ENCODE results near the gene SYCE1L.
"Not testable (repeated sequence)": the region's sequence is repeated elsewhere in the genome, so short reads cannot be mapped to it uniquely, and the experiment has no call there.

Gene SYCE1L

DNA sequence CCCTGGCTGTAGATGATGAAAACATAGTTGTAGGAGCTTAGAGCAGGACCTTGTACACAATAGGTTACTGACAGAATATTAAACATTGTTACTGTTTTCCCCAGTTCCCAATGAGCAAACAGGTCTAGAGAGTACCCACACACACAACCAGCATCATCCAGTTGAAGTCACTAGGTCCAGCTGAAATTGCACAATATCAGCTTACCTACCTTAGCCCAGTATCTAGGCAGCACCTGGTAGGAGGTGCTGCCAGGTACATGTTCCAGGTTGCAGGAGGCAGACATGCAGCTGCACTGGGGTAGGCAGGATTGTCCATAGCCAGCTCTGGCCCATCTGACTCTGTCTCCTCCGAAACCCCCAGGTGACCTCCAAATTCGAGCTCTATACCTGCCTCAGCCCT lies 1.5 kb upstream of the SYCE1L start:
- DNase-seq (ENCODE audit: low read depth in 3 of 3), result no peak

DNA sequence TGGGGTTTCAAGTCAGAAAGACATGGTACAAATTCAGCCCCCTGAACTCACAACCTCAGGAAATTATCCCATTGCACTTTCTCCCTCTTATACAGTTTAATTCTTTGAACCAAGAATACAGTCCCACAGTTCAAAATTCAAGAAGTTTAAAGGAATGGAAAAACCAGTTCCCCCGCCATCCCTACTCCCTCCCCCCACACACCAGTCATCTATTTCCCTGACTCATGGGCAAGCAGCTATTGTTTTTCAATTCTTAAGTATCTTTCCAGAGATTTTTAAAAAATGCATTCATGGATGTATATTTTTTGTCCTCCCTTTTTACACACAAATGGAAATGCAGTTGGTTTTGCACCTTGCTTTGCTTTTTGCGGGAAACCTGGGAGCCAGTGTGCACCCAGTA lies 7.3 kb downstream of the SYCE1L start:
- DNase-seq (ENCODE audit: low read depth in 3 of 3), result no peak

DNA sequence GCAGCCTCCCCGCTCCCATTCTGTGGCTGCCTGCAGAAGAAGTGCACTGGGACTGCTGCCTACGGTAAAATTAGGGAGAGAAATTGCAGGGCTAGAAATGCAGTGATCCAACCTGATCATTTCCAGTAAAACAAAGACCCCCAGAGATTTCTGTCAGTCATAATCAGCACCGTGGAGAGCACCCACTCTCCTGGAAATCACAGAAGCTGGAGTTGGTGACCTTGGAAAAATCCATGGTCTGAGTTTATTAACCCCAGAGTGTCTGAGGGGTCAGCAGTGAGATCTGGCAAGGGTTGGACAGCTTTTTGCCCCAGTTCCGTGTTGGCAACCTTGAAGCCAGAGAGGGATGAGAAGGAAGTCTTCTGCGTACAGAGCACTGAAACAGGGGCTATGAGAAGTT lies 7.8 kb downstream of the SYCE1L start:
- DNase-seq (ENCODE audit: low read depth in 3 of 3), result no peak

DNA sequence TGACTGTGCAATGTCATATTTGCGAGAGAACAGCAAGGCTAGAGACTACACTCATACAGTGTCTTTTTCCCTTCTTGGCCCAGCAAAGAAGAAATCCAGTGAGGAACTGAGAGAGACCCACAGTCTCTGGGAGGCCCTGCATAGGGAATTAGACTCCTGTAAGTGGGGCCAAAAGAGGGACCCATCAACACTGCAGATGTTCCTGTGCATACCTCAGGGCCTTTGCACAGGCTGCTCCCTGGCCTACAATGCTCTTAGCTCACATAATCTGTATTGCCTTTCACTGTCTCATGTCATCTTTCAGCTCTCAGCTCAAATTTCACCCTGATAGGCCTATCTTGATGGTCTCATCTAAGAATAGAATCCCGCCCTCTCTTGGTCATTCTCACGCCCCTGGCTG lies 9.2 kb downstream of the SYCE1L start:
- no peak for DNase-seq (ENCODE audit: low read depth in 3 of 3)

DNA sequence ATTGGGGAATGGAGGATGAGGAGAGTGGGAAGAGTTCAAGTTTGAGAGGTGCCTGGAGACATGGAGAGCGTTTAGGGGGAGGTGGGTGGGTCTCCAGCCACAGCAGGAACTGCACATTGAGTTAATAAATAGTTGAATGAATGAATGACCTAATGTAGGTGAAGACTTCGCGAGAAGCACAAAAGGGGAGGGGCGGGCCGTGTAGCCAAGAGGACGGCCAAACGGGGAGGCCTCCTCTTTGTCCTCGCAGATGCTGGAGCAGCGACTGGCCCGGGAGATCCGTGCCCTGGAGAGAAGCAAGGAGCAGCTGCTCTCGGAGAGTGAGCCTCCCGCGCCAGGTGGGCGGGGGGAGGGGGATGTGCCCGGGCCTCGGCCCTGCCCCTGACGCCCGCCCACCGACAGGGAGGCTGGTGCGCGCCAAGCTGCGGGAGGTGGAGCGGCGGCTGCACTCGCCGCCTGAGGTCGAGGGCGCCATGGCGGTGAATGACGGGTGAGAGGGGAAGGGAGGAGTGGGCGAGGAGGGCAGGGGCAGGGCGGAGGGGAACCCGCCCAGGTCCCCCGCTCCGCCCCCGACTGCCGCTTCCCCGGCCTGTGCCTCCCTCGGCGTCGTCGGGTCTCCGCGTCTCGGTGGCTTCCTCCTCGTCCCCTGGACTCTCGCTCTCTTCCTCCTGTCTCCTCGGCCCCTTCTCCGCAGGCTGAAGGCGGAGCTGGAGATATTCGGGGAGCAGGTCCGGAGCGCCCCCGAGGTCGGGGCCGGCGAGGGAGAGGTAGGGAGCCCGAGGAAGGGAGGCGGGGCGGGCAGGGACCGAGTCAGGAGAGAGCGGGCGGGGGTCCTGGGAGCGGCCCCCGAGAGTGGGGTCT lies 12.9 kb downstream of the SYCE1L start:
- DNase-seq (ENCODE audit: low read depth in 3 of 3), result peak; percentile 53 to 76 (median 66)

DNA sequence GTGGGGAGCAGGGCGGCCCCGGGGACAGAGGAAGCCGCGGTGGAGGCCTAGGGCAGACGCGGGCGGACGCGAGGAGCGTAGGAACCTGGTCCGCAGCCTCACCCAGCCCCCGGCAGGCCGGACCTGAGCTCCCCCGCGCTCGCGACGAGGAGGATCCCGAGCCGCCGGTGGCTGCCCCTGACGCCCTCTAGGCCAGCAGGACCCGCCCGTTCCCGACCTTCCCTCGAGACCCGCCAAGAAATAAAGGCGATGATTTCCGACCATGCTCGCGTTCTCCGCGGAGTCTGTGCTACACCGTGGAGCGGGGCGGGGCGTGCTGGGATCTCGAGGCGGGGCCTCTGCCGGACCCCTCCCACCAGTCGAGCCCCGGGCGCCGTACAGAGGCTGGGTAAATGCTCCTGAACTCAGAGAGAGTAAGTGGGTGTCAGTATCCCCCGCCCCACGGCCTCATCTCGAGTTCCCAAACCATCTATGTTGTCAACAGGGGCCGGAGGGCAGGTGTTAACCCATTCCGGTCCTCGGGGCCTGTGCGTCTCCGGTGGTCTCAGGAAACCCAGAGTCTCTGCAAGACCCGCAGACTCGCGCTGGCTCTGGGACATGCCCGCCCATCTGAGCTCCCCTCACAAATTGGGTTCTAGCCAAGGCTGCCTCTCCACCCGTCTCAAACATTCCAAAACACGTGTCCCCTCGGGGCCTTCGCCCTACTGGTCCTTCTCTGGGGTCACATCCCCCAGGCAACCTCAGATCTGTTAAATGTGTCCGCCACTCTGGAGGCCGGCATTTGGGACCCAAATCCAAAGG lies 13.7 kb downstream of the SYCE1L start:
- peak; percentile 58 to 63 (median 62) for DNase-seq (ENCODE audit: low read depth in 3 of 3)

DNA sequence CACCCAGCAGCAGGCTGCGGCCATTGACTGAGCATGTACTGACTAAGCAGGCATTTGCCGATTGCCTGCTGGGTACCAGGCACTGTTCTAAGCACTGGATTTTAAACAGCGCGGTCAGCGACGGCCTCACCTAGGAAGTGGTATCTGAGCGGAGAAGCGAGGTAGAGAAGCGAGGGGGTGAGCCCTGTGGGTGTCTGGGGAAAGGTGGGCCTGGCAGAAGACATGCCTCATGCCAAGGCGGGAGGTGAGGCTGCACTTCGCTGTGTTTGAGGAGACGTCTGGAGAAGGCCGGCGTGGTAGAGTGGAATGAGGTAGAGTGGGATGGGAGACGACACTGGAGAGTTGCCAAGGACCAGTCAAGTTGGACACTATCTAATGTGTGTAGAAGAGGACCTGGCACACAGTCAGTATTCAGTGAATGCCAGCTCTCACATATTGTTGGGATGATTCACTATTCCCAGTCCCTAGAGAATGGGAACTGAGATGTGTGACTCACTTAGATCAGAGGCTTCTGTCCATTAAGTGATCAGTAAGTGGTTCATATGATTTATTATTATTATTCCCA lies 14.4 kb downstream of the SYCE1L start:
- DNase-seq (ENCODE audit: low read depth in 3 of 3), result no peak

DNA sequence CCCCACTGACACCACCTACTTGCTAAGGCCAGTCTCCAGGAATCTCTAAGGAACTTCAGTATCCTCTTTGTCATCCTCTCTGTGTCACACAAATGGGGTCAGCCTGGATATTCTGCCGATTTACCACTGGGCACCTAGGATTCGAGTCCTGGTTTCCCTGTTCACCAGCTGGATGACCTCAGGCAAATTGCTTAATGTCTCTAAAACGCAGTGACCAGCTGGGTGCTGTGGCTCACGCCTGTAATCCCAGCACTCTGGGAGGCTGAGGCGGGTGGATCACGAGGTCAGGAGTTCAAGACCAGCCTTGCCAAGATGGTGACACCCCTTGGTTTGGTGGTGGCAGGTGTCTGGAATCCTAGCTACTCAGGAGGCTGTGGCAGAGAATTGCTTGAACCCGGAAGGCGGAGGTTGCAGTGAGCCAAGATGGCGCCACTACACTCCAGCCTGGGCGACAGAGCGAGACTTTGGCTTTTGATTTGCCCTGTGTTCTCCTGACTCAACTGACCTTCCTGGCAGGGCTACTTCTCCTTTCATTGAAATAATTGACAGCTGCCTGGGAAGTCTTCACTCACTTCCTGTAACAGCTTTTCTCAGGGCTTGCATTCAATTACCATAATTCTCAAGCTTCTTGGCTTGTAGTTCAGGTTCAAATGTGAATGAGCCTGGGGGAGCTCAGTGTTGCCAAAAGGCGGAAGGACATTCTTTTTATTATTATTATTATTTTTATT lies 15.4 kb downstream of the SYCE1L start:
- DNase-seq (ENCODE audit: low read depth in 3 of 3), result no peak

DNA sequence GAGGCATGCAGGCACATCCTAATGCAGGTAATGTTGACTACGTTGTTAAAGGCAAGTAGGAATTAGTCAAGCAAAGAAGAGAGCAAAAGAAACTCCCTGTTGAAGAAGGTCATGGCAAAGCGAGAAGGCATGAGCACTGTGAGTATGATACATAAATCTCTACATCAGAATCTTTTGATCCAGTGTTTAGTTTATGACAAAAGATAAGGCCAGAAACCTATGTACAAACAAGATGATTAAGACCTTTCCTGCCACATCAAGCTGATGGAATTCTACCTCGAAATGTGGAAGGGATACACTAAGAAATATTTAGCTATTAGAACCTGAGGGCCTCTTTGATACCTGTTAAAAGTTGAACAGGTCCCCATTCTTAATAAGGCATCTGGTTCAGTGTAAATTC lies 20.2 kb downstream of the SYCE1L start:
- no peak for DNase-seq (ENCODE audit: low read depth in 3 of 3)

DNA sequence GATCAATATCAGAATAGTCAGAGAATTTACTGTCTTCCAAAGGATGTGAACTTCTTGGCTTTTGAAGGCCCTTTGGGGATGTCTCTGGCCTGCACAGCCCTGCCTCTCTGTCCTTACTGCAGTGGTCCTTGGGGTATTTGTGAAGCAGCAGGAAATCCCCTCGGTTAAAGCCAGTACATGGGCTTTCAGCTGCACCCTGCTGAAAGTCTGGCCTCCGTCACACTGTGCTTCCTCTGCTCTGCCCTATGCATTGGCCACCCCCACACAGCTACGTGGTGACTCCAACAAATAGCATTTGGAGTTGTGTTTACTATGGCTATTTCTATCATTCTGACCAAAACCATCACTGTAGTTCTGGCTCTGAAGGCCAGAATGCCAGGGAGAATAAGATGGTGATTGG lies 21.2 kb downstream of the SYCE1L start:
- no peak for DNase-seq (ENCODE audit: low read depth in 3 of 3)

DNA sequence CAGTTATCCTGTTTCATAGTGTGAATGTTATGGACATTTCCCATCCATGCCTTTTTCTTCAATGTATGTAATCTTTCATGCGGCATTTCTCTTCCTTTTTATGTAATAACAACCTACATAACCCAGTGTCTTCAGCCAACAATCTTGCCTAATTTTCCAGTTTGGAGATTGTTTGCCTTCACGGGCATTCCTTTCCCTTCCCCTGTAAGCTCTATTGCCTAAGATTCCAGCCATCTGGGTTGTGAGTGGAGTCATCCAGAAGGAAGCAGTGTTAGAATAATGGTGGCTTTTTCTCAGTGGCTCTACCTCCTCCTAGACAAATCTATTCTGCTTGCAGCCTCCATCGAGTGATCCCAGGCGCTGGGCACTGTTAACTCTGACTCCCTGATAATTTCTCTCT lies 22.3 kb downstream of the SYCE1L start:
- no peak for DNase-seq (ENCODE audit: low read depth in 3 of 3)

DNA sequence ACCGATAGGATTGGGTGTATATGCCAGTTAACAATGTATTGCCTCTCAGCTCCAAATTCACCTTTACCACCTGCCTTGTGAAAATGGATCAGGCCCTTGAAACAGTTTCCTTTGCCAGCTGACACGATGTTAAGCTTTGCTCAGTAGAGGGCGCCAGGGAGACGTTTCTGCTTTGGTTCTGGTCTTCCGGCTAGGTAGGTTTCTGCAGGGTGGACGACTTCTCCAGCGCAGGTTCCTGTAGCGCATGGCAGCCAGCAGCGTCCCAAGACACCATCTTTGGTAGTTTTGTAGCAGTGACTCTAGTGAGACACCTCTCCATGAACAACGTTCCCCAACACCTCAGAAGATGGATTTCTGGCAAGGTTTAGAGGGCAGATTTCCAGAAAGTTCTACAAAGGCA lies 24.0 kb downstream of the SYCE1L start:
- DNase-seq (ENCODE audit: low read depth in 3 of 3), result no peak

DNA sequence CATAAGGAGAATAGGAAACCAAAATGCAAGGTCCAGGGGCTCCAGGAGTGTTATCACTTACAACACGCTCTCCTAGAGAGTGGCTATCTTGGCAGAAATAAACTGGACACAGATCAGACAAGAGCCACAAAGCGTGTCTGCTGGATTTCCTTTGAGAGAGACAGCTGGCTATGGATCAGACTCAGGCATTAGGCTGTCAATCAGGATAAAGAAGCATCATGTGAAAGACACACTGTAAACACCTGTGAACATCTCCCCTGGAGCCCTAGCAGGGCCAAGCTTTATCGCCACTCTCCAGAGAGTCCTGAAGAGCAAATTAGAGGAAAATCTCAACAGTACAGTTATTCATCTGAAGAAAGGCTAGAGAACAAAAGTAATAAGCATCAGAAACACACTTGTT lies 26.0 kb downstream of the SYCE1L start:
- DNase-seq (ENCODE audit: low read depth in 3 of 3), result no peak

DNA sequence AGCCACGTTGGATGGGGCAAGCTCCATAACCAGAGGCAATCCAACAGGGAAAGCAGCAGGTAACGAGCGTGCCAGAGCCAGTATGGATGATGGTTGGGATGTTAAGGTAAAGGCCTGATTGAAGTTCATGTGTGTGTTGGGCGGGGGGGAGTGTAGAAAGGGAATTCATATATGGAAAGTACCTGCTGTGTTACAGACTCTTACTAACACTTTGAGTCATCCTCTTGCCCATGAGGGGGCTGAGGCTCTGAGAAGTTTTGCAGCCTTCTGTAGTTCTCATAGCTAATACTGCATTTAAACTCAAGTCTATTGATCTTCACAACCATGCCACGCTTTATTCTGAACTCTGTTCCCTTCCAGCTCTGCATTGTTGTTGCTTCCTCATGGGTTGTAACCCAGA lies 28.5 kb downstream of the SYCE1L start:
- DNase-seq (ENCODE audit: low read depth in 3 of 3), result no peak

DNA sequence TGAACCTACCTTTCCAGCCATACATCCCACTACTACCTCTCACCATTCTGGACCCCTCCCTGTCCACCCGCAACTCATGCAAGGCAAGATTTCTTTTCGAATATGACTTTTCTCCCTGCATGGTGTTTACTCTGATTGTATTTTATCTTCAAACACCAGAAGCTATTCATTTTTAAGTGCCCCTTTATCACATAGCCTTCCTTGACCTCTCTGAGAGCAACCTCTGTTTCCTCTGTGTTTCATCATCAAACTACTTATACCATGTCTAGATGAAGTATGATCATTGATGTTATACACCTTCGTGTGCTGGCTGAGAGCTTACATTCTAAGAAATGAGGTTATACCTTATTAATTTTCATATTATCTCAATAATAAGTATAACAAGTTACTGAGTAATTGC lies 31.8 kb downstream of the SYCE1L start:
- DNase-seq (ENCODE audit: low read depth in 3 of 3), result no peak

DNA sequence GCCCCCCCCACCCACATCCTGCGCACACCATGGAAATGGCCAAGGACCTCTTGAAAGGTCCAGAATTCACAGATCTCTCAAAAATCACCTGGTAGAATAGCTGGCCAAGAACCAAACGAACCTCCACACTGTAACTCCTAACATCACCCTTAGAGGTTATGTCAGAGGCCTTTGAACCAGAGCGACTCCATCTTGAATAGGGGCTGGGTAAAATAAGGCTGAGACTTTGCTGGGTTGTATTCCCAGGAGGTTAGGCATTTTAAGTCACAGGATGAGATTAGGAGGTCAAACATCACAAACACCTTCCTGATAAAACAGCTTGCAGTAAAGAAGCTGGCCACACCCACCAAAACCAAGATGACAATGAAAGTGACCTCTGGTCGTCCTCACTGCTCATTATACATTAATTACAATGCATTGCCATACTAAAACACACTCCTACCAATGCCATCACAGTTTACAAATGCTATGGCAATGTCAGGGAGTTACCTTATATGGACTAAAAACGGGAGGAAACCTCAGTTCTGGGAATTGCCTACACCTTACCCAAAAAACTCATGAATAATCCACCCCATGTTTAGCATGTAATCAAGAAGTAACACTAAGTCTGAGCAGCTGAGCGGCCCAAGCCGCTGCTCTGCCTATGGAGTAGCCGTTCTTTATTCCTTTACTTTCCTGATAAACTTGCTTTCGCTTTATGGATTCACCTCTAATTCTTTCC lies 34.8 kb downstream of the SYCE1L start:
- no peak for DNase-seq (ENCODE audit: low read depth in 3 of 3)

DNA sequence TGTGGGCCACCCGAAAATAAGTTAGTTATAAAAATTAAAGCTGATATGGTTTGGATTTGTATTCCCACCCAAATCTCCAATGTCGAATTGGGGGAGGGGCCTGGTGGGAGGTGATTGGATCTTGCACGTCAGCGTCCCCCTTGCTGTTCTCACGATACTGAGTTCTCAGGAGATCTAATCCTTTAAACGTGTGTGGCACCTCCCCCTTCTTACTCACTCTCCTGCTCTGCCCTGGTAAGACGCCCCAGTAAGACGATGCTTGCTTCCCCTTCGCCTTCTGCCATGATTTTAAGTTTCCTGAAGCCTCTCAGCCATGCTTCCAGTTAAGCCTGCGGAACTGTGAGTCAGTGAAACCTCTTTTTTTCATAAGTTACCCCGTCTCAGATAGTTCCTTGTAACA lies 35.4 kb downstream of the SYCE1L start:
- no peak for DNase-seq (ENCODE audit: low read depth in 3 of 3)

DNA sequence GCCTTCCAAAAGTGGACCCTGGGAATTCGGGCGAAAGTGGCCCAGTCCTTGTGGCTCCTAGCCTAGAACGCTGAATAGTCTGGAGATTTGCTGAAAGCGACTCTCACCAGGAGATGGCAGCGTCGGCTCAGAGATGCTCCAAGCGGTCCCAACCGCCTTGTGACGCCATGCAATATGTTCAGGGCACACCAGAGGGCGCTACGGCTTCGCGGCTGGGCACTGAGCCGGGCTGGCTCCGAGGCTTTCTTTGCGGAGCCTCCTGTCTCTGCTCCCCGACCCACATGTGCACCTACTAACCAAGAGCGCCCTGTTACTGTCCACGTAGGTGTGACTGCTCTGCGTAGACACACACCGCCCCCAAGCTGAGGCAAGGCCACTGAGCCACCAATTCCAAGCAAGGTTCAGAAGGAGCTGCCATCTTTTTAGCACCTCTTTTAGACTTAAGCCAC lies 36.9 kb downstream of the SYCE1L start:
- peak; percentile 74 to 77 (median 77) for DNase-seq (ENCODE audit: low read depth in 3 of 3)

DNA sequence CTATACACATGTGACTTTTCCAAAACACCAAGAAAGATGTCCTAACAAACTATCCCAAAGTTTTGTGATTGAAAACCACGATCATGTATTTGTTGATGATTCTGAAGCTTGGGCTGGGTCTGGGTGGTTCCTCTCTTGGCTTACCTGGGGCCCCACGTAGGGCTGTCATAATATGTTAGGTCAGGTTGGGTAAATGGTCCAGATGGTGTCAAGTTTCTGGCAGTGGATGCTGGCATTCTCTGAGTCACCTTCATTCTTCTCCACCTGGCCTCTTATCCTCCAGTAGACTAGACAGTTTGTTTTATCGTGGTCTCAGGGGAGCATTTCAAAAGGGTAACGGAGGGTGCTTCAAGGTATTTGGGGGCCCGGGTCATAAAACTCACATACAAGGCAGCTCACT lies 39.4 kb downstream of the SYCE1L start:
- no peak for DNase-seq (ENCODE audit: low read depth in 3 of 3)

DNA sequence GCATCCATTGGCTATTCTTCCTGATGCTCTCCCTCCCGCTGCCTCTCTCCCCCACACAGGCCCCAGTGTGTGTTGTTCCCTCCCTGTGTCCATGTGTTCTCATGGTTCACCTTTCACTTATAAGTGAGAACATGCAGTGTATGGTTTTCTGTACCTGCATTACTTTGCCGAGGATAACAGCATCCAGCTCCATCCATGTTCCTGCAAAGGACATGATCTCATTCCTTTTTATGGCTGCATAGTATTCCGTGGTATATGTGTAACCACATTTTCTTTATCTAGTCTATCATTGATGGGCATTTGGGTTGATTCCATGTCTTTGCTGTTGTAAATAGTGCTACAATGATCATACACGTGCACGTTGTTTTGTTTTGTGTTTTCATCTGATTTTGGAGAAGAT lies 43.3 kb downstream of the SYCE1L start:
- not testable (repeated sequence) for DNase-seq (ENCODE audit: low read depth in 3 of 3)

DNA sequence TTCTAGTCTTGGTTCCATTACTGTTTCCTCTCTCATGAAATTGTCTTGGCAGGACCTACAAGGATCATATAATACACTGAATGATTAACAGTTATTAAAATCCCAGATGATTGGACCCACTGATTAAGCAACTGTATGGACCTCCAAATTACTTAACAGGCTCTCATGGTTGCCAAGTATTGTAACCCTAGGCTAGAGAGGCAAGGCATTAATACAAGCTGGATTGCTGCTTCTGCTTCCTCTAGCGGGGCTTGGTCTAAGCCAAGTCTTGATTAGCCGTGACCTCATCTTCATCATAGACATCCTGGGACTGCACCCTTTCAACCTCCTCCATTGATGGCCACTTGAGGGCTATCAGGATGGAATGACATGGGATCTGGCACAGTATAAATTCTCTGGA lies 46.9 kb downstream of the SYCE1L start:
- DNase-seq (ENCODE audit: low read depth in 3 of 3), result no peak
